ENCODE results near the gene KIF6.

Gene KIF6

DNA sequence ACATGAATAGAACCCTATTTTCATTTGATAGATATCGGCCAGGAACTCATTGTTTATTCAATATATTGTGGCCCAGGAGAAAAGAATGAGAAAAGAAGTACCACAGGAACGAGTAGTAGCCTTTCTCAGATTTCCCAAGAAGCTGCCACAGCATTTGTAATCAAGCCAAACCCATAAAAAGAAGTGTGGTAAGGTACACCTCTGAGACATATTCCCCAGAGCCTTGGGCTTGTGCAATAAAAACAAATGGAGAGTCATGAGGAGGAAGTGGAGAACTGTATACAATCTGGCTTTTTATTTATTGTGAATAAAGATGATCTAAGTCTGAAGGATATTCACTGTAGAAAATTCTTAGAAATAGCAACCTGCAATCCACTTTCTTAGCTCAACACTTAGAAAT lies 36.7 kb downstream of the KIF6 start (continued):
- TF ChIP-seq, protein P1, sequence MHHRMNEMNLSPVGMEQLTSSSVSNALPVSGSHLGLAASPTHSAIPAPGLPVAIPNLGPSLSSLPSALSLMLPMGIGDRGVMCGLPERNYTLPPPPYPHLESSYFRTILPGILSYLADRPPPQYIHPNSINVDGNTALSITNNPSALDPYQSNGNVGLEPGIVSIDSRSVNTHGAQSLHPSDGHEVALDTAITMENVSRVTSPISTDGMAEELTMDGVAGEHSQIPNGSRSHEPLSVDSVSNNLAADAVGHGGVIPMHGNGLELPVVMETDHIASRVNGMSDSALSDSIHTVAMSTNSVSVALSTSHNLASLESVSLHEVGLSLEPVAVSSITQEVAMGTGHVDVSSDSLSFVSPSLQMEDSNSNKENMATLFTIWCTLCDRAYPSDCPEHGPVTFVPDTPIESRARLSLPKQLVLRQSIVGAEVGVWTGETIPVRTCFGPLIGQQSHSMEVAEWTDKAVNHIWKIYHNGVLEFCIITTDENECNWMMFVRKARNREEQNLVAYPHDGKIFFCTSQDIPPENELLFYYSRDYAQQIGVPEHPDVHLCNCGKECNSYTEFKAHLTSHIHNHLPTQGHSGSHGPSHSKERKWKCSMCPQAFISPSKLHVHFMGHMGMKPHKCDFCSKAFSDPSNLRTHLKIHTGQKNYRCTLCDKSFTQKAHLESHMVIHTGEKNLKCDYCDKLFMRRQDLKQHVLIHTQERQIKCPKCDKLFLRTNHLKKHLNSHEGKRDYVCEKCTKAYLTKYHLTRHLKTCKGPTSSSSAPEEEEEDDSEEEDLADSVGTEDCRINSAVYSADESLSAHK (tag by site-specific recombination; IDR thresholded peaks at IDR 0.05) = no peak
- TF ChIP-seq, protein P2, sequence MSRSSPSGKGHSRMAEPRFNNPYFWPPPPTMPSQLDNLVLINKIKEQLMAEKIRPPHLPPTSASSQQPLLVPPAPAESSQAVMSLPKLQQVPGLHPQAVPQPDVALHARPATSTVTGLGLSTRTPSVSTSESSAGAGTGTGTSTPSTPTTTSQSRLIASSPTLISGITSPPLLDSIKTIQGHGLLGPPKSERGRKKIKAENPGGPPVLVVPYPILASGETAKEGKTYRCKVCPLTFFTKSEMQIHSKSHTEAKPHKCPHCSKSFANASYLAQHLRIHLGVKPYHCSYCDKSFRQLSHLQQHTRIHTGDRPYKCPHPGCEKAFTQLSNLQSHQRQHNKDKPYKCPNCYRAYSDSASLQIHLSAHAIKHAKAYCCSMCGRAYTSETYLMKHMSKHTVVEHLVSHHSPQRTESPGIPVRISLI (tag by site-specific recombination; IDR thresholded peaks at IDR 0.05) = no peak
- TF ChIP-seq ZNF426 (tag by site-specific recombination; IDR thresholded peaks at IDR 0.05) = no peak
- peak; percentile 89 for TF ChIP-seq ZNF792 (tag by site-specific recombination; IDR thresholded peaks at IDR 0.05)
- TF ChIP-seq ZNF214 (tag by site-specific recombination; IDR thresholded peaks at IDR 0.05; ENCODE audit: borderline replicate concordance) = no peak
- TF ChIP-seq ZNF132 (tag by site-specific recombination; IDR thresholded peaks at IDR 0.05; ENCODE audit: borderline replicate concordance) = no peak
- TF ChIP-seq ZNF366 (tag by site-specific recombination; conservative IDR thresholded peaks at IDR 0.05) = no peak
- TF ChIP-seq ZNF184 (tag by site-specific recombination; IDR thresholded peaks at IDR 0.05) = 0 out of 2 replicates have a peak, but pooled peaks have one; percentile 12
- no peak for TF ChIP-seq ZNF416 (tag by site-specific recombination; IDR thresholded peaks at IDR 0.05)
- TF ChIP-seq, protein P3, sequence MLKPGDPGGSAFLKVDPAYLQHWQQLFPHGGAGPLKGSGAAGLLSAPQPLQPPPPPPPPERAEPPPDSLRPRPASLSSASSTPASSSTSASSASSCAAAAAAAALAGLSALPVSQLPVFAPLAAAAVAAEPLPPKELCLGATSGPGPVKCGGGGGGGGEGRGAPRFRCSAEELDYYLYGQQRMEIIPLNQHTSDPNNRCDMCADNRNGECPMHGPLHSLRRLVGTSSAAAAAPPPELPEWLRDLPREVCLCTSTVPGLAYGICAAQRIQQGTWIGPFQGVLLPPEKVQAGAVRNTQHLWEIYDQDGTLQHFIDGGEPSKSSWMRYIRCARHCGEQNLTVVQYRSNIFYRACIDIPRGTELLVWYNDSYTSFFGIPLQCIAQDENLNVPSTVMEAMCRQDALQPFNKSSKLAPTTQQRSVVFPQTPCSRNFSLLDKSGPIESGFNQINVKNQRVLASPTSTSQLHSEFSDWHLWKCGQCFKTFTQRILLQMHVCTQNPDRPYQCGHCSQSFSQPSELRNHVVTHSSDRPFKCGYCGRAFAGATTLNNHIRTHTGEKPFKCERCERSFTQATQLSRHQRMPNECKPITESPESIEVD (tag by site-specific recombination; IDR thresholded peaks at IDR 0.05) = 0 out of 2 replicates have a peak, but pooled peaks have one; percentile 27
- TF ChIP-seq ZNF274 (IDR thresholded peaks at IDR 0.05; ENCODE audit: low read length) = no peak
- no peak for TF ChIP-seq ZNF274 (tag by site-specific recombination; IDR thresholded peaks at IDR 0.05; ENCODE audit: borderline replicate concordance)
- TF ChIP-seq OSR2 (tag by site-specific recombination; IDR thresholded peaks at IDR 0.05) = peak; percentile 90
- TF ChIP-seq KLF10 (tag by site-specific recombination; IDR thresholded peaks at IDR 0.05) = no peak
- TF ChIP-seq, protein P4, sequence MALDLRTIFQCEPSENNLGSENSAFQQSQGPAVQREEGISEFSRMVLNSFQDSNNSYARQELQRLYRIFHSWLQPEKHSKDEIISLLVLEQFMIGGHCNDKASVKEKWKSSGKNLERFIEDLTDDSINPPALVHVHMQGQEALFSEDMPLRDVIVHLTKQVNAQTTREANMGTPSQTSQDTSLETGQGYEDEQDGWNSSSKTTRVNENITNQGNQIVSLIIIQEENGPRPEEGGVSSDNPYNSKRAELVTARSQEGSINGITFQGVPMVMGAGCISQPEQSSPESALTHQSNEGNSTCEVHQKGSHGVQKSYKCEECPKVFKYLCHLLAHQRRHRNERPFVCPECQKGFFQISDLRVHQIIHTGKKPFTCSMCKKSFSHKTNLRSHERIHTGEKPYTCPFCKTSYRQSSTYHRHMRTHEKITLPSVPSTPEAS (tag by site-specific recombination; IDR thresholded peaks at IDR 0.05) = no peak
- TF ChIP-seq ZFHX2 (tag by site-specific recombination; conservative IDR thresholded peaks at IDR 0.05) = no peak
- TF ChIP-seq, protein P5, sequence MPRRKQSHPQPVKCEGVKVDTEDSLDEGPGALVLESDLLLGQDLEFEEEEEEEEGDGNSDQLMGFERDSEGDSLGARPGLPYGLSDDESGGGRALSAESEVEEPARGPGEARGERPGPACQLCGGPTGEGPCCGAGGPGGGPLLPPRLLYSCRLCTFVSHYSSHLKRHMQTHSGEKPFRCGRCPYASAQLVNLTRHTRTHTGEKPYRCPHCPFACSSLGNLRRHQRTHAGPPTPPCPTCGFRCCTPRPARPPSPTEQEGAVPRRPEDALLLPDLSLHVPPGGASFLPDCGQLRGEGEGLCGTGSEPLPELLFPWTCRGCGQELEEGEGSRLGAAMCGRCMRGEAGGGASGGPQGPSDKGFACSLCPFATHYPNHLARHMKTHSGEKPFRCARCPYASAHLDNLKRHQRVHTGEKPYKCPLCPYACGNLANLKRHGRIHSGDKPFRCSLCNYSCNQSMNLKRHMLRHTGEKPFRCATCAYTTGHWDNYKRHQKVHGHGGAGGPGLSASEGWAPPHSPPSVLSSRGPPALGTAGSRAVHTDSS (tag by site-specific recombination; IDR thresholded peaks at IDR 0.05) = no peak
- TF ChIP-seq, protein P6, sequence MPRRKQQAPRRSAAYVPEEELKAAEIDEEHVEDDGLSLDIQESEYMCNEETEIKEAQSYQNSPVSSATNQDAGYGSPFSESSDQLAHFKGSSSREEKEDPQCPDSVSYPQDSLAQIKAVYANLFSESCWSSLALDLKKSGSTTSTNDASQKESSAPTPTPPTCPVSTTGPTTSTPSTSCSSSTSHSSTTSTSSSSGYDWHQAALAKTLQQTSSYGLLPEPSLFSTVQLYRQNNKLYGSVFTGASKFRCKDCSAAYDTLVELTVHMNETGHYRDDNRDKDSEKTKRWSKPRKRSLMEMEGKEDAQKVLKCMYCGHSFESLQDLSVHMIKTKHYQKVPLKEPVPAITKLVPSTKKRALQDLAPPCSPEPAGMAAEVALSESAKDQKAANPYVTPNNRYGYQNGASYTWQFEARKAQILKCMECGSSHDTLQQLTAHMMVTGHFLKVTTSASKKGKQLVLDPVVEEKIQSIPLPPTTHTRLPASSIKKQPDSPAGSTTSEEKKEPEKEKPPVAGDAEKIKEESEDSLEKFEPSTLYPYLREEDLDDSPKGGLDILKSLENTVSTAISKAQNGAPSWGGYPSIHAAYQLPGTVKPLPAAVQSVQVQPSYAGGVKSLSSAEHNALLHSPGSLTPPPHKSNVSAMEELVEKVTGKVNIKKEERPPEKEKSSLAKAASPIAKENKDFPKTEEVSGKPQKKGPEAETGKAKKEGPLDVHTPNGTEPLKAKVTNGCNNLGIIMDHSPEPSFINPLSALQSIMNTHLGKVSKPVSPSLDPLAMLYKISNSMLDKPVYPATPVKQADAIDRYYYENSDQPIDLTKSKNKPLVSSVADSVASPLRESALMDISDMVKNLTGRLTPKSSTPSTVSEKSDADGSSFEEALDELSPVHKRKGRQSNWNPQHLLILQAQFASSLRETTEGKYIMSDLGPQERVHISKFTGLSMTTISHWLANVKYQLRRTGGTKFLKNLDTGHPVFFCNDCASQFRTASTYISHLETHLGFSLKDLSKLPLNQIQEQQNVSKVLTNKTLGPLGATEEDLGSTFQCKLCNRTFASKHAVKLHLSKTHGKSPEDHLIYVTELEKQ (tag by site-specific recombination; IDR thresholded peaks at IDR 0.05; ENCODE audit: borderline replicate concordance) = no peak
- no peak for TF ChIP-seq ZNF555 (tag by site-specific recombination; conservative IDR thresholded peaks at IDR 0.05)
- TF ChIP-seq WT1 (tag by site-specific recombination; IDR thresholded peaks at IDR 0.05) = no peak
- no peak for TF ChIP-seq ZBTB48 (tag by site-specific recombination; IDR thresholded peaks at IDR 0.05)
- no peak for TF ChIP-seq ZNF791 (tag by site-specific recombination; IDR thresholded peaks at IDR 0.05)
- no peak for TF ChIP-seq ZSCAN23 (tag by site-specific recombination; IDR thresholded peaks at IDR 0.05)
- TF ChIP-seq, protein P7, sequence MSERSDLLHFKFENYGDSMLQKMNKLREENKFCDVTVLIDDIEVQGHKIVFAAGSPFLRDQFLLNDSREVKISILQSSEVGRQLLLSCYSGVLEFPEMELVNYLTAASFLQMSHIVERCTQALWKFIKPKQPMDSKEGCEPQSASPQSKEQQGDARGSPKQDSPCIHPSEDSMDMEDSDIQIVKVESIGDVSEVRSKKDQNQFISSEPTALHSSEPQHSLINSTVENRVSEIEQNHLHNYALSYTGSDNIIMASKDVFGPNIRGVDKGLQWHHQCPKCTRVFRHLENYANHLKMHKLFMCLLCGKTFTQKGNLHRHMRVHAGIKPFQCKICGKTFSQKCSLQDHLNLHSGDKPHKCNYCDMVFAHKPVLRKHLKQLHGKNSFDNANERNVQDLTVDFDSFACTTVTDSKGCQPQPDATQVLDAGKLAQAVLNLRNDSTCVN (tag by site-specific recombination; optimal IDR thresholded peaks at IDR 0.05) = no peak
- no peak for TF ChIP-seq SCRT2 (tag by site-specific recombination; IDR thresholded peaks at IDR 0.05)
- TF ChIP-seq ZNF596 (tag by site-specific recombination; IDR thresholded peaks at IDR 0.05) = no peak
- TF ChIP-seq, protein P8, sequence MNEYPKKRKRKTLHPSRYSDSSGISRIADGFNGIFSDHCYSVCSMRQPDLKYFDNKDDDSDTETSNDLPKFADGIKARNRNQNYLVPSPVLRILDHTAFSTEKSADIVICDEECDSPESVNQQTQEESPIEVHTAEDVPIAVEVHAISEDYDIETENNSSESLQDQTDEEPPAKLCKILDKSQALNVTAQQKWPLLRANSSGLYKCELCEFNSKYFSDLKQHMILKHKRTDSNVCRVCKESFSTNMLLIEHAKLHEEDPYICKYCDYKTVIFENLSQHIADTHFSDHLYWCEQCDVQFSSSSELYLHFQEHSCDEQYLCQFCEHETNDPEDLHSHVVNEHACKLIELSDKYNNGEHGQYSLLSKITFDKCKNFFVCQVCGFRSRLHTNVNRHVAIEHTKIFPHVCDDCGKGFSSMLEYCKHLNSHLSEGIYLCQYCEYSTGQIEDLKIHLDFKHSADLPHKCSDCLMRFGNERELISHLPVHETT (tag by site-specific recombination; IDR thresholded peaks at IDR 0.05) = no peak
